Neural cell (in vitro differentiated cells): ENCODE results near the gene SLC39A2.

Source experiments
- CTCF ChIP-seq: fragments of 450-650 bp; IDR thresholded peaks from 2 replicates; pipeline ENCODE4 v1.5.1; 2014; ENCODE audit warnings: antibody characterized with exemption, mild to moderate bottlenecking, moderate library complexity; ENCODE audit not compliant: poor library complexity, severe bottlenecking
- EP300 ChIP-seq: fragments of 450-650 bp; conservative IDR thresholded peaks from 2 replicates; pipeline ENCODE4 v1.6.1; 2014; ENCODE audit warnings: antibody characterized with exemption, mild to moderate bottlenecking, moderate library complexity; ENCODE audit not compliant: poor library complexity, severe bottlenecking
- EZH2 ChIP-seq: fragments of 200-600, 300-800 bp; shearing (Covaris generic), sonication (generic); IDR thresholded peaks from 2 replicates; pipeline ENCODE4 v1.6.1; 2014; ENCODE audit warnings: antibody characterized with exemption, low read length, borderline replicate concordance, mild to moderate bottlenecking; ENCODE audit not compliant: insufficient read depth, poor library complexity, severe bottlenecking
- MXI1 ChIP-seq: fragments of 450-650 bp; conservative IDR thresholded peaks from 2 replicates; pipeline ENCODE4 v1.6.1; 2014; ENCODE audit warnings: antibody characterized with exemption, mild to moderate bottlenecking; ENCODE audit not compliant: poor library complexity, severe bottlenecking
- POLR2AphosphoS5 ChIP-seq: IDR thresholded peaks from 2 replicates; pipeline ENCODE4 v1.6.1; 2012
- RAD21 ChIP-seq: fragments of 450-650 bp; conservative IDR thresholded peaks from 2 replicates; pipeline ENCODE4 v1.6.1; 2014; ENCODE audit warnings: antibody characterized with exemption, mild to moderate bottlenecking, moderate library complexity
- REST ChIP-seq: IDR thresholded peaks from 2 replicates; pipeline ENCODE4 v1.6.1; 2012; ENCODE audit warnings: borderline replicate concordance
- SMC3 ChIP-seq: fragments of 450-650 bp; conservative IDR thresholded peaks from 2 replicates; pipeline ENCODE4 v1.6.1; 2014; ENCODE audit warnings: antibody characterized with exemption, mild to moderate bottlenecking, moderate library complexity; ENCODE audit not compliant: poor library complexity
- TAF1 ChIP-seq: IDR thresholded peaks from 2 replicates; pipeline ENCODE4 v1.6.1; 2012; ENCODE audit warnings: low read depth

GRCh38 chr14:21039585-21040369 lies 40.7 kb downstream of the SLC39A2 start:
- no peak for TF ChIP-seq REST
- TF ChIP-seq CTCF = peak; percentile 76
- no peak for TF ChIP-seq EP300
- no peak for TF ChIP-seq EZH2
- no peak for TF ChIP-seq POLR2AphosphoS5
- TF ChIP-seq TAF1 = no peak
- TF ChIP-seq SMC3 = peak; percentile 76
- no peak for TF ChIP-seq MXI1
- peak; percentile 78 for TF ChIP-seq RAD21
